Measurements from ENCODE around the gene TMEM222. TPM values are rescaled to one million over a fixed set of nuclear protein-coding genes. Genes with fewer than 3 reads are reported as not detected.
"Not testable (repeated sequence)": the region's sequence is repeated elsewhere in the genome, so short reads cannot be mapped to it uniquely, and the experiment has no call there.

Gene TMEM222
- total RNA-seq, 2 donors from 2014 or later: 31.5 to 45.1 TPM

DNA sequence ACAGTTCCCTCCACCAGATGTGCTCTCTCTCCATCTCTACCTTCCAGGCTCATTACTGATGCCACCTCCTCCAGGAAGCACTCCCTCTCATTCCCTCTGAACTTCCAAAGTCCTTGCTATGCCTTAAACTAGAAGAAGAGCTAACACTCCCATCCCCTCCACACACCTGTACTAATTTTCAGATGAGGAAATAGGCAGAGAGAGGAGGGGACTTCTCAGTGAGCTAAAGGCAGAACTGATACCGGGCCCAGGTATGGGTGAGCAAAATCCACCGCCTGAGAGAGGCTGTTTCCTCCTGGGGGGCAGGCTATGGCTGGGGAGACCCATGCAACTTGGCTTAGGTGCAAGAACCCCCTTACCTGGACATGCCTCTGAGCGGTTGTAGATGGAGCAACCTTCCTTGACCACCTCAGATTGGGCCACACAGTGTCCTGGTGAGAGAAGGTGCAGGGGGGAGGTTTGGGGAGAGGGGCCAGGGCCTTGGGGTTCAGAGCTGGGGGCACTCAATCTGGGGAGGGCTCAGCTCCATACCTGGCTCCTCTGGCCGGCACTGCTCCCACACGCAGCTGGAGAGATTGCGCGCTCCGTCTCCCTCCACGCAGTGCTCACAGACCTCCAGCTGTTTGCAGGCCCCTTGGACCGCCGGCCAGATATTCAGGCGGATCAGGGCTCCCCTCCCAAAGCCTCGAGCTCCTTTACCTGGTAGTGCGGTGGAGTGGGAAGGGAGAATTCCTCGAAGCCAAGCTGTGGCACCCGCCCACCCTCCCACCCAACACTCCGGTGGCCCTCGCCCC lies 60.2 kb downstream of the TMEM222 start:
- no peak overlapping the region for H3K4me3 ChIP-seq
- H3K4me1 ChIP-seq (ENCODE audit: control insufficient read depth in 1 of 2, low read depth in 2 of 2): no peaks in the 10 kb centered on the region
- H3K27me3 ChIP-seq (replicated peaks; ENCODE audit: insufficient read depth): no peaks in the 10 kb centered on the region
- DNase-seq (ENCODE audit: low spot score): no peak
- TF ChIP-seq, protein P1, sequence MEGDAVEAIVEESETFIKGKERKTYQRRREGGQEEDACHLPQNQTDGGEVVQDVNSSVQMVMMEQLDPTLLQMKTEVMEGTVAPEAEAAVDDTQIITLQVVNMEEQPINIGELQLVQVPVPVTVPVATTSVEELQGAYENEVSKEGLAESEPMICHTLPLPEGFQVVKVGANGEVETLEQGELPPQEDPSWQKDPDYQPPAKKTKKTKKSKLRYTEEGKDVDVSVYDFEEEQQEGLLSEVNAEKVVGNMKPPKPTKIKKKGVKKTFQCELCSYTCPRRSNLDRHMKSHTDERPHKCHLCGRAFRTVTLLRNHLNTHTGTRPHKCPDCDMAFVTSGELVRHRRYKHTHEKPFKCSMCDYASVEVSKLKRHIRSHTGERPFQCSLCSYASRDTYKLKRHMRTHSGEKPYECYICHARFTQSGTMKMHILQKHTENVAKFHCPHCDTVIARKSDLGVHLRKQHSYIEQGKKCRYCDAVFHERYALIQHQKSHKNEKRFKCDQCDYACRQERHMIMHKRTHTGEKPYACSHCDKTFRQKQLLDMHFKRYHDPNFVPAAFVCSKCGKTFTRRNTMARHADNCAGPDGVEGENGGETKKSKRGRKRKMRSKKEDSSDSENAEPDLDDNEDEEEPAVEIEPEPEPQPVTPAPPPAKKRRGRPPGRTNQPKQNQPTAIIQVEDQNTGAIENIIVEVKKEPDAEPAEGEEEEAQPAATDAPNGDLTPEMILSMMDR (IDR thresholded peaks at IDR 0.05): no peak
- no peak for ATAC-seq (ENCODE audit: insufficient number of reproducible peaks, low FRiP score, low read depth)
- no peaks in the 10 kb centered on the region for H3K36me3 ChIP-seq
- H3K9me3 ChIP-seq: no peaks in the 10 kb centered on the region
- H3K27ac ChIP-seq: no peak overlapping the region

DNA sequence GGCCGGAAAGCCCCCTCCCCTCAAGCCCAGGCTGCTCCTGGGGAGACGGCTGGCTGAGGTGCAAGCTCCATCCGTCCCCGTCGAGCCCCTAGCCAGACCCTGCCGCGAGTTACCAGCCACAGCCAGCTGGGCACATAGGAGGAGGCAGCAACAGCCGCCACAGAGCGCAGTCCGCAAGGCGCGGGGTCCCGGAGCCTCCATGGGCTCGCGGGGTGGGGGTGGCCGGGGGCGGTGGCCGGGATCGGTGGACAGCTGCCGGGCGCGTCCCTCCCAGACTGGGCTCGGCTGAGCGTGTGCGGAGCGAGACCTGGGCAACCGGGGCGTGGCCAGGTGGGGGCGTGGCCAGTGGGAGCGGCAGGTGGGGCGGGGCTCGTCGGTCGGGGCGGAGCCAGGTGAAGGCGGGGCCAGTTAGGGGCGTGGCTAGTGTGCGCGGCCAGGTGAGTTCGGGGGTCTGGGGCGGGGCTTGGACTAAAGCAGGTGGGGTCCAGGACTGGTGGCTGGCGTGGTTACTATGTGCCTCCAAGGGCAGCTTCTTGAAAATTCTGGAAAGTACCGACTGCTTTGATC lies 61.2 kb downstream of the TMEM222 start, which contains the start of gene CD164L2:
TSS of gene CD164L2 (minus strand) at position 295 of the 567 bp plus-strand sequence. CDS start at position 201, 94 bp downstream.
- no peak within 1 kb of the TSS for H3K4me3 ChIP-seq
- ATAC-seq (ENCODE audit: insufficient number of reproducible peaks, low FRiP score, low read depth): no peak

DNA sequence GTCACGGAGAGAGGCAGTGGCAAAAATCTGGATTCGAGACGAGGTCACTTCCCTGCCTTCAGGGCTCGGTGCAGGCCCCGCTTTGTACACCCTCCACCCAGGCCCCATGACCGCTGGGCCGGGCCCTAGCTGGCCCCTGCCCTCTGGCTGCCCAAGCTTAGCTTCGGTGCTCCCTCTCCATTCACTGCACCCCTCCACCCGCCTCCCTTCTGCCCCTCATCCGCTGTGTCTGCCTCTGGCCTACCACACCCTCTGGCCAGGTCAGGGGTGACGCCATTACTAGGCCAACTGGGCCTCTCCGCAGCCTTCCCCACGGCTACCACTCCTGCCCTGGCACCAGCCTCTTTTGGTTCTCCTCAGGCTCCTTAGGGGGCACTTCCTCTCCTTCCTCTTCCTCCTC lies 61.7 kb downstream of the TMEM222 start:
- Histone ChIP-seq H3K36me3 (no peaks in the 10 kb centered on the region), H3K27ac (no peak overlapping the region), H3K9me3 (no peaks in the 10 kb centered on the region), H3K4me1 (ENCODE audit: control insufficient read depth in 1 of 2, low read depth in 2 of 2) (no peaks in the 10 kb centered on the region), H3K27me3 (replicated peaks; ENCODE audit: insufficient read depth) (no peaks in the 10 kb centered on the region), H3K4me3 (no peak overlapping the region)
- ATAC-seq (ENCODE audit: insufficient number of reproducible peaks, low FRiP score, low read depth) (no peak), DNase-seq (ENCODE audit: low spot score) (no peak)
- TF ChIP-seq, protein P1 (IDR thresholded peaks at IDR 0.05): no peak

More for the DNA sequence above, 61.2 kb downstream of the TMEM222 start, which contains the start of gene CD164L2:
- Histone ChIP-seq H3K27ac (no peak within 1 kb of the TSS), H3K36me3 (no peaks in the 10 kb centered on the region), H3K9me3 (no peaks in the 10 kb centered on the region), H3K4me1 (ENCODE audit: control insufficient read depth in 1 of 2, low read depth in 2 of 2) (no peaks in the 10 kb centered on the region), H3K27me3 (replicated peaks; ENCODE audit: insufficient read depth) (no peaks in the 10 kb centered on the region)
- TF ChIP-seq, protein P1 (IDR thresholded peaks at IDR 0.05): no peak
- no peak for DNase-seq (ENCODE audit: low spot score)

DNA sequence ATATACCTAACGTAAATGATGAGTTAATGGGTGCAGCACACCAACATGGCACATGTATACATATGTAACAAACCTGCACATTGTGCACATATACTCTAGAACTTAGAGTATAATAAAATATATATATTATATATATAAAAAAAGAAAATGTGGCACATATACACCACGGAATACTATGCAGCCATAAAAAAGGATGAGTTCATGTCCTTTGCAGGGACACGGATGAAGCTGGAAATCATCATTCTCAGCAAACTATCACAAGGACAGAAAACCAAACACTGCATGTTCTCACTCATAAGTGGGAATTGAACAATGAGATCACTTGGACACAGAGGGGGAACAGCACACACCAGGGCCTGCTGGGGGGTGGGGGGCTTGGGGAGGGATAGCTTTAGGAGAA lies 62.8 kb downstream of the TMEM222 start:
- not testable (repeated sequence) for H3K36me3 ChIP-seq; H3K27me3 ChIP-seq (replicated peaks; ENCODE audit: insufficient read depth); H3K4me1 ChIP-seq (ENCODE audit: control insufficient read depth in 1 of 2, low read depth in 2 of 2); H3K4me3 ChIP-seq; ATAC-seq (ENCODE audit: insufficient number of reproducible peaks, low FRiP score, low read depth); H3K27ac ChIP-seq; DNase-seq (ENCODE audit: low spot score); H3K9me3 ChIP-seq

Other genes with a start within 250 kb of the TMEM222 start
- gene SLC9A1, start 167.0 kb upstream of the TMEM222 start, total RNA-seq: 10 to 100 TPM; 12.3 to 36.3 TPM
- 10 to 100 TPM; 34.6 to 43.5 TPM for gene WDTC1, start 87.5 kb upstream of the TMEM222 start, total RNA-seq
- 1 to 10 TPM; 4.1 to 5.5 TPM for gene SYTL1, start 19.9 kb downstream of the TMEM222 start, total RNA-seq
- 10 to 100 TPM; 78.6 to 85.6 TPM for gene MAP3K6, start 44.8 kb downstream of the TMEM222 start, total RNA-seq
- gene FCN3, start 52.7 kb downstream of the TMEM222 start, total RNA-seq: 1 to 10 TPM; 3.5 to 4.5 TPM
- not detected for gene CD164L2, start 61.2 kb downstream of the TMEM222 start, total RNA-seq
- gene GPR3, start 70.5 kb downstream of the TMEM222 start, total RNA-seq: not detected
- 10 to 100 TPM; 60.1 to 83.7 TPM for gene WASF2, start 168.0 kb downstream of the TMEM222 start, total RNA-seq

Measured in thoracic aorta (tissue), 2 donors.